ENCODE data around the gene MS4A5. TPM values are rescaled to one million over a fixed set of nuclear protein-coding genes. Genes with fewer than 3 reads are reported as not detected.

Gene MS4A5
- total RNA-seq, 2 donors from 2014 or later: not detected

DNA sequence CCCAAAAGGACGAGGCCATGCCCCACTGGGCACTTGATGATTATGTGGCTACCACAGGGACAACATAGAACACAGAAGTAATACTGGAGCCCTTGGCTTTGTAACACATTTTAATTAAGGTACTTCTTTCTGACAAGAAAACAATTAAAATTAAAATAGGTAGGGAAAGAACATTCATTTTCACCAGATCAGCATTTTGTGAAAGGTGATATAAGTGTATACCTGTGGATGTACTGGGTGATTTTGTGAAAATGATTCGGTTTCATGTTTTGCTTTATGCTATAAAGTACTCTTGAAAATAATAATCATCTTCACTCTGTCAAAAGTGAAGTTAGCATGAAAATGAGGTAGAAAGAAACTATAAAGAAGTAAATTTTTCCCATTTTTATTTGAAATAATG, 64.1 kb downstream of the MS4A5 start:
- ATAC-seq (ENCODE audit: insufficient number of reproducible peaks, low FRiP score, low read depth) (no peak), DNase-seq (ENCODE audit: low spot score) (no peak)
- Histone ChIP-seq H3K27me3 (replicated peaks; ENCODE audit: insufficient read depth) (peaks cover 4% of the 10 kb centered on the region), H3K4me3 (no peak overlapping the region), H3K36me3 (no peaks in the 10 kb centered on the region), H3K27ac (no peak overlapping the region), H3K4me1 (ENCODE audit: control insufficient read depth in 1 of 2, low read depth in 2 of 2) (no peaks in the 10 kb centered on the region), H3K9me3 (no peaks in the 10 kb centered on the region)
- TF ChIP-seq, protein P1, sequence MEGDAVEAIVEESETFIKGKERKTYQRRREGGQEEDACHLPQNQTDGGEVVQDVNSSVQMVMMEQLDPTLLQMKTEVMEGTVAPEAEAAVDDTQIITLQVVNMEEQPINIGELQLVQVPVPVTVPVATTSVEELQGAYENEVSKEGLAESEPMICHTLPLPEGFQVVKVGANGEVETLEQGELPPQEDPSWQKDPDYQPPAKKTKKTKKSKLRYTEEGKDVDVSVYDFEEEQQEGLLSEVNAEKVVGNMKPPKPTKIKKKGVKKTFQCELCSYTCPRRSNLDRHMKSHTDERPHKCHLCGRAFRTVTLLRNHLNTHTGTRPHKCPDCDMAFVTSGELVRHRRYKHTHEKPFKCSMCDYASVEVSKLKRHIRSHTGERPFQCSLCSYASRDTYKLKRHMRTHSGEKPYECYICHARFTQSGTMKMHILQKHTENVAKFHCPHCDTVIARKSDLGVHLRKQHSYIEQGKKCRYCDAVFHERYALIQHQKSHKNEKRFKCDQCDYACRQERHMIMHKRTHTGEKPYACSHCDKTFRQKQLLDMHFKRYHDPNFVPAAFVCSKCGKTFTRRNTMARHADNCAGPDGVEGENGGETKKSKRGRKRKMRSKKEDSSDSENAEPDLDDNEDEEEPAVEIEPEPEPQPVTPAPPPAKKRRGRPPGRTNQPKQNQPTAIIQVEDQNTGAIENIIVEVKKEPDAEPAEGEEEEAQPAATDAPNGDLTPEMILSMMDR (IDR thresholded peaks at IDR 0.05): no peak

Other genes with a start within 250 kb of the MS4A5 start
- 100 to 1,000 TPM; 111 to 162 TPM for gene MS4A6A, start 246.5 kb upstream of the MS4A5 start, total RNA-seq
- gene MS4A4E, start 186.4 kb upstream of the MS4A5 start, total RNA-seq: 10 to 100 TPM in 1 of 2 donors, 1 to 10 TPM in 1; 1.1 to 13.9 TPM
- 10 to 100 TPM; 44.9 to 63.7 TPM for gene MS4A4A, start 148.9 kb upstream of the MS4A5 start, total RNA-seq
- not detected for gene MS4A6E, start 102.3 kb upstream of the MS4A5 start, total RNA-seq
- gene MS4A7, start 51.0 kb upstream of the MS4A5 start, total RNA-seq: 10 to 100 TPM; 41.8 to 81.8 TPM
- gene MS4A14, start 33.1 kb upstream of the MS4A5 start, total RNA-seq: 1 to 10 TPM; 1.5 to 6.3 TPM
- gene MS4A1, start 26.3 kb downstream of the MS4A5 start, total RNA-seq: under 1 TPM in 1 of 2 donors, not detected in 1; 0.35 TPM
- not detected for gene MS4A12, start 63.2 kb downstream of the MS4A5 start, total RNA-seq
- gene MS4A13, start 85.8 kb downstream of the MS4A5 start, total RNA-seq: not detected